HG03095 (cell line): ENCODE measurements around the gene COL15A1.

Experiments
- ATAC-seq: cut with Tn5 transposase; IDR thresholded peaks from one replicate; pipeline ENCODE4 v1.9.1; 2021; ENCODE audit warnings: moderate library complexity; ENCODE audit not compliant: unreplicated experiment

Gene COL15A1

DNA sequence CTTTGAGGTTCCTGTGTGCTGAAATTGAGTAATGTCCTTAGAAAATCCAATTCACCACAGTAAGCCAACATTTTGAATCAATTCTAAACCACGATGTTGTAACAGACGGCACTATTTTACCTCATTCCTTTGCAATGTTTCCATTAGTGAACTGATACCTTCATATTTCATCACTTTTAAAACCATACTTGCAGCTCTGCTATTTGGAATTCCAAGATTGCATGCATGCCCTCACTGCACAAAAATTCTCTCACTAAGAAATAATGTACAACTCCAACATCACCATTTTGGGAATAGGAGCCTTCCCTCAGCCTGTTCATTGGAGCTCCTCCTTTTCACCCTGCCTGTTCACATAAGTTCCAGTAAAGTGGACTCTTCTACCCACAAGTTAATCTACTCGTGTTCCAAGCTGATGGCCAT is 86.4 kb downstream of the COL15A1 start:
- no peak for ATAC-seq

DNA sequence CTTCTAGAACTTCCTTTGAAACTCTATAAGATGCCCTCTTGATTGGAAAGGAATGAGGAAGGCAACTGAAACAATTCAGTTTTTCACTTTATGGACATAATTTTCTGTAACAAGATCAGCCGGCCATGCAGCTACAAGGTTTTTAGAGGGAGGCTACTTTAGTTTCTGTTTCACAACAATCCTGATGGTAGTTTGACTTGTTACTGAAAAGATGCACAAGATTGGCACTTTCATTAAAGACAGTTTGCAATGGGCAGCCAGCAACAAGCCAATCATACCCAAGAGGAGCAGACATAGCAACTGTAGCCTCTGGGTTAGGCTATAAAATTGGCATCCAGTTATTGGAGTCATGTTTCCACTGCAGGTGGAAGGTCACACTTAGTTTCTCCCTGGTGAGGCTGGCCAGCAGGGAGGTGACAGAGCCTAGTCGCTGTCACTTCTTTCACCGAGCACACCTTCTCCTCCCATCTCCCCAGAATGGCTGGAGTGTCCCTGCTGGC is 87.0 kb downstream of the COL15A1 start:
- no peak for ATAC-seq

DNA sequence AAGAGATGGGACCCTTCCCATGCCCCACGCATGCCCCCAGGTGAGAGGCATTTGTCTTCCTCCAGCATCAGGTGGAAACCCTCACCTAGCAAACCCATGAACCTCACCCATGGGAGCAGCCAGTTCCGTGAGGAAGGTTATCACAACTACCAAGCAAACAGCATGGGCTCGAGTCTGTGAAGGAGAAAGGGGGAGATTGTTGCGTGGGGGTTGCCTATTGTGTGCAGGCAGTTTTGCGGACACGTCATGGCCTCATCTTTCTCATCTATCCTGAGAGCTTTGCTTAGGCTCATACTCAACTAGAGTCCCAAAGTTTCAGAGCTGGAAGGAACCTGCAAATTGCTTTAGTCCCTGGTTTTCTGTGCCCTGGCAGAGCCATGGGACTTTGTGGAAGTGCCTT is 87.6 kb downstream of the COL15A1 start:
- ATAC-seq, result no peak

DNA sequence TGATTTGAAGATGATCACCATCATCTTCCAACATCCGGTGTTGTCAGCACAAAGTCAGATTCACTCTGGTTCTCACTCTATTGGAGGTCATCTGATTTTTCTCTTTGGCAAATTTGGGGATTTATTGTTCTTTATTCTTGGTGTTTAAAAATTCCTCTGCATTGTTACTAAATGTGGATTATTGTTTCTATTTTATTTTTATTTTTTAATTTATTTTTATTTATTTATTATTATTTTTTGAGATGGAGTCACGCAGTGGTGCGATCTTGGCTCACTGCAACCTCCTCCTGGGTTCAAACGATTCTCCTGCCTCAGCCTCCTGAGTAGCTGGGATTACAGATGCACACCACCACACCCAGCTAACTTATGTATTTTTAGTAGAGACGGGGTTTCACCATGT is 88.3 kb downstream of the COL15A1 start:
- ATAC-seq, result no peak

DNA sequence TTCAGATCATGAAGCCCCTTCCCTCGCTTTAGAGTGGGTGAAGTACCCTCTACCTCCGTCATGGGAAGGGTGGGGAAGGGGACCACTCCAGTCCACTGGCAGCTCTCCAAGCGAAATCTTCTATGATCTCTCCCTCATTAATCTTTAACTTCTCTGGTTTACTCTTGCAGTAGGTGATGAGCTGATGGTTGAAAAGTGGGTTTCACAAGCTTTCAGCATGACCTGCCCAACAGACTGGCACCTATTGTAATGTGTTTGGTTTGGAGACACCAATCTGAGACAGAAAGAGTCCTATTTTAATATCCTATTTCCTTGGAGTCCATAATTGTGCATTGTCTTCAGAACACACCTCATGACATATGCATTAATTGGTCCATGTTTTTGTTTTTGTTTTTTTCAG is 90.4 kb downstream of the COL15A1 start:
- no peak for ATAC-seq

DNA sequence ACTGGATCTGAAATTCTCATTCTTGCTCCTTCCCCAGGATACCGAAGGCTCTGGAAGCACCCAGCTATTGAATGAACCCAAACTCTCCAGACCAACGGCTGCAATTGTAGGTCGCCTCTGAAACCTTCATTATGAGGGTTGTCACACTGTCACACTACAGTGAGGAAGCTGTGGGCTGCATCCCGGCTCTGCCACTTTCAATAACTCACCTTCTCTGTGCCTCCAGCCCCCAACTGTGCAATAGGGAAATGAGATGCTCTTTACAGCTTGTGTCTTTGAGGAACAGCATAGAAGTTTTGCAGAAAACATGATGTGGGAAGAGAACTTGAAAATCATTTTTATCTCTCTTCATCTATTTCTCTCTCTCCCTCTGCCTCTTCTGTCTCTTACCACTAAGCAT is 91.6 kb downstream of the COL15A1 start:
- no peak for ATAC-seq

DNA sequence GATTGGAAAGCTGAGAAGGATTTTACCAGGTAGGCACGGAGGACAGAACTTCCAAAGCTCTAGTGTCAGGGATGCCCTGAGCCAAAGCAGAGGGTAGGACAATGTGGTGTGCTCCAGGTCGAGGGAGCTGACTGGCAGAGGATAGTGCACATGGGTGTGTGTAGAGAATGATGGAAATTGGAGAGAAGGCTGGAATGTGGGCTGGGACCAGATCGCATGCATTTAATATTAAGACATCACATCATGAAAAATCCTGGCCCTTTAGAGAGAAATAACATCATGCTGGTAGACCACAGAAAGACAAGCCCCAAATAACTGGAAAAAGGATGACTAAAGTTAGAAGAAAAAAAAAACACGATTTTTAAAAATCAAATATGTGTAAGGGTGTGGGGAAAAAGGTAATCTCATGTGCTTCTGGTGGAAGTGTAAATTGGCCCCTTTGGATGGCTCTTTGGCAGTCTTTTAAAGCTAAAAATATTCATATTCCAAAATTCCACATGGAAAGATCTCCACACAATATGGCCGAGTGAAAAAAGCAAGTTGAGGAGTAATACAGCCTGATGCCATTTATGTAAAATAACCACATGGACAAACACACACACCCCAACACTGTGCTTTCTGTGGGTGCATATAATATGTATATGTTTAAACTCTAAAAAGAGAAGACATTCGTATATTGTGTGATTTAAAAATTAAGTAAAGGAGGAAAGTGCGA is 94.2 kb downstream of the COL15A1 start:
- no peak for ATAC-seq

DNA sequence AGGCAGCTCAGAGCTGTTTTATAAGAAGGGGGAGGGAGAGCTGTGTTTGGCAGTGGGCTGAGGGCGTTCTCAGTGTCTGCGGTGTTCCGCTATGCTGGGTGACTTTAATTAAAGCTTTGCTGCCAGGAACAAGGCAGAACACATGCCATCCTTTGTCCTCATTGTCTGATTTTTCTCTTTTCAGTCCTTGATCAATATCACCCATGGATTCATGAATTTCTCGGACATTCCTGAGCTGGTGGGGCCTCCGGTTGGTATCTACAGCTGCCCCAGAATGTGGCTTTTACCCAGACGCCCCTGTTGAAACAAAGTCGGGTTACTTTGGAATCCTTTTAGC is 94.7 kb downstream of the COL15A1 start:
- ATAC-seq, result no peak

DNA sequence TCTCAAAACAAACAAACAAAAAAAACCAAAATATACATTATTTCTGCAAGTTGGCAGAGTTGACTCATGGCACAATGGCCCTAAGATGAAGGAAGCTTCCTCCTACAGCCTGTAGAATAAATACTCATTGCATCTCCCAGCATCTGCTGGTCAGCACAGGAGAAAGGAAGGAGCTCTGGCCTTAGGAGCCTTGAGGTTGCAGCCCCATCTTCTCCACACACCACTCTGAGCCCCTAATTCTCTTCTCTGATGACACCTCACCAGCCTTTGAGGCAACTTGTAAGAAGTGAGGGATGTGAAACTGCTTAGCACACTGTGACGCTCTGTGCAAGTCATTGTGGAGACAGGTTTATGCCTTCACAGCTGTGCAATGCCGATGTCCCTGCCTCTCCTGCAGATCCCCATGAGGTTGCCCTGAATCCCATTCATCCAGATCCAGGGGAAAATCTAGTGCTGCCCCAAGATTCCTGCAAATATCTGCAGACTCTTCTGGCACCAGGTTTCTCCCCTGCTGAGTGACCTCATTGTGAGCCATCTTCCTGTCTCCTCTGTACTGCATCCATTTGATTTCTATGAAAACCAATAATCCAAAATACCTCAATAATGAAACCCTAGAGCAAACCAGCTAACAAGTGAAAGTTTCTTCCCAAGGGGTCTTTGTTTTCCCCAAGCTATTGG is 95.9 kb downstream of the COL15A1 start:
- ATAC-seq, result no peak

DNA sequence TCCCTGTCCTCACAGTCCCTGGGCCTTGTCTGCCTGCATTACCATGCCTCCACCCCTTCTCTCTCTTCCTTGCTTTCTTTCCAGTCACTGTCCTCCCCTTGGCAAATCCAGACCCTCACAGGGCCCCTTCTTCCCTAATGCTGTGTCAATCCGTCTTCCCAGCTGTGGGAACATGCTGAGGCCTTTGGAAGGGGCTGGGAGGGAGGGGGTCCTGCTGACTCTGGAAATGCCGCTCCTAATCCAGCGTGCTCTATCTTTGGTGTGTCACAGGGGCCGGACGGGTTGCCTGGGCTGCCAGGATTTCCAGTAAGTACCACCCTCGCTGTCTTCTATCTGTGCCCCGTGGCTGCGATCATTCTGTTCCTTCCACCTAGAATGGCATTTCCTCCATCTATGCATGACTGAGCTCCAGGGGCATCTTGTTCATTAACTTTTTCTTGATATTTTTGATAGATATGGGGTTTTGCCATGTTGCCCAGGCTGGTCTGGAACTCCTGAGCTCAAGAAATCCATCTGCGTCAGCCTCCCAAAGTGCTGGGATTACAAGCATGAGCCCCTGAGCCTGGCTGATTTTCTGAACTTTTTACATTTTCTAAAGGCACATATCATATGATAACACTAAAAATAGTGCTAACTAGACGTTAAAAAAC is 96.7 kb downstream of the COL15A1 start:
- ATAC-seq, result no peak

DNA sequence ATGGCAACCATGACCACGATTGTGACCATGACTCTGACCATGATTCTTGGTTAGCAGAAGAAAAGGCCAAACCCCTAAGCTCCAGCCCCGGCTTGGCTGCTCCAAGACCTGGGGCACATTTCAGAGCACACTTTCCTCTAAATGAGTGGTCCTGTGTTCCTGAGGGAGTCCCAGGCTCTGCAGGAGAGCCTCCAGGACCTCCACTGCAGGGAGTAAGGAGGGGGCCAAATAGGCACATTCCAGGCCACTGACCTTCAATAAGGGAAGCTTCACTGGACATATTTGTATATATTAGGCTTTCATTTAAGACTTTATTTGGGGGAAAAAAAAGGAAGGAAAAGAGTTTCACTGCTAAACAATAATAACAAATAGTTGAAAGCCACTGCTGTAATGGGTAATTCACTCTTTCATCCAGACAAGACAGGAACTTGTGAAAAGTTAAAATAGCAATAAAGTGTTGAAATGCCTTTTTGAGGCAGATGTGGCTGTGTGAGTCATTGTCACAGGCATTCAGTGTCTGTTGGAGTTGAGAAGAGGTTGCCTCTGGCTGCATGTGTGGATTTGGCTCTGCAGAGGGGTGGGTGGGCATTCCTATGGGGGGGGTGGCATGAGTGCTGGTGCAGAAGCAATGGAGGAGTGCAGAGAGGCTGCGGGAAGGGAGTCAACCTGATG is 97.3 kb downstream of the COL15A1 start:
- ATAC-seq, result no peak

DNA sequence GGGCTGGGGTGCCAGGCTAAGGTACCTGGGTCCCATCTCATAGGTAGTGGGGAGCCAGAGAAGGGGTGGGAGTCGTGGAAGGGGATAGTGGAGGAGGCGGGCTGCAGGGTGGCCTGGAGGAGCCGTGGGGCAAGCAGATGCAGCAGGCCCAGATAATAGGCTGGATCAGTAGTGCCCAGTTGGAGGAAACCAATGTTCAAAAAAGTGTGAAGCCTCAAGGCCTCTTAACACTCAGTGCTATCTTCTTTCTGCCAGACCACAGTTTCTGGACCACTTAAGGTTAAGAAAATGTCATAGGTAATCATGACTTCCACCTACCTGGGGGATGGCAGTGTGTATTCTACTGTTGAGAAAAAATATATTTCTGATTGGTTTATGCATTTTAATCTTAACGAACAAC is 97.9 kb downstream of the COL15A1 start:
- ATAC-seq, result no peak

DNA sequence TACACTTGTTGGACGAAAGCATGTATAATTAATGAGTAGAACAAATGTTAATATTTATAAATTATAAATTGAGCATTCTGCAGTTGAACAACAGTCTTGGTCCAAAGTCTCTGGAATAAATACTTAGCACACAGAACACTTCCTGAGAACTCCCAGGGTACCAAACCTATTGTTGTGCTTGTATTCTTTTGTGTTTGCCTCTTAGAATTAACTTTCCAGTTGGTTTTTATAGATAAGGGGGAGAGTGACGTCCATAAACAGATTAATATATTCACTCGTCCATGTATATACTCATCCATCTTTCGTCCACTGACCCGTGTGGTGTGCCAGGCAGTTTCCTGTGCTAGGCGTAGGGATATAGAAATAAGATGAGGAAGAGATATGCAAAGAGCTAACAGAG is 98.9 kb downstream of the COL15A1 start:
- ATAC-seq, result no peak

DNA sequence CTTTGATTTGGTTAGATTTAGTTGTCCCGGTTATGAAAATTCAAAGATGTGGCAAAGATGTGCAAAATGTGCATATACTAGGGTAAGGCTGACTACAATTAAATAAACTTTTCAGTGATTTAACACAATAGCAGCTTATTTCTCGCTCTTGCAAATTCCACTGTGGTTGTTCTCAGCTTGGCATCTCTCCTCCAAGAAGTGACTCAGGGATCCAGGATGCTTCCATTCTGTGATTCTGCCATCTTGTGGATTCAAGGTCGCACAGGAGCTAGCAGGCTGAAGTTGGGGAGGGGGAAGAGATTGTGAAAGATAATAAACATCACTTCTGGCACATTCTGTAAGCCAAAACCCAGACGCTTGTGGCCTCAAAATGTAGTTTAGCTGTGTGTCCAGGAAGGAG is 101.1 kb downstream of the COL15A1 start:
- ATAC-seq, result no peak

DNA sequence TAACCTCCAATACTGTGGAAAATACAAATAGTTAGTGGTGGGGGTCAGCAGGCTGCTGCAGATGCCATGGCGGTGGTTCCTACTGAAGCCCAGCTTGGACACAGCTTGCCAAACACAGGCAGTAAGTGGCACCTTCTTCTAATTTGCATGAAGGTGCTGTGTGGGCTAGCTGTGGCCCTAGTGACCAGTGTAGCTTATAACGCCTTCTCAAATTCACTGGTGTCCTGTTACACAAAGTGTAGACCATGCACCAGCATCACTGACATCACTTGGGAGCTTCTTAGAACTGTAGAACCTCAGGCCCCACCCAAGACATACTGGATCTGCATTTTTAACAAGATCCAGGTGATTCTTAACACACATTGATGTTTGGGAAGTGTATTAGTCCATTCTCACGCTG is 102.4 kb downstream of the COL15A1 start:
- no peak for ATAC-seq

DNA sequence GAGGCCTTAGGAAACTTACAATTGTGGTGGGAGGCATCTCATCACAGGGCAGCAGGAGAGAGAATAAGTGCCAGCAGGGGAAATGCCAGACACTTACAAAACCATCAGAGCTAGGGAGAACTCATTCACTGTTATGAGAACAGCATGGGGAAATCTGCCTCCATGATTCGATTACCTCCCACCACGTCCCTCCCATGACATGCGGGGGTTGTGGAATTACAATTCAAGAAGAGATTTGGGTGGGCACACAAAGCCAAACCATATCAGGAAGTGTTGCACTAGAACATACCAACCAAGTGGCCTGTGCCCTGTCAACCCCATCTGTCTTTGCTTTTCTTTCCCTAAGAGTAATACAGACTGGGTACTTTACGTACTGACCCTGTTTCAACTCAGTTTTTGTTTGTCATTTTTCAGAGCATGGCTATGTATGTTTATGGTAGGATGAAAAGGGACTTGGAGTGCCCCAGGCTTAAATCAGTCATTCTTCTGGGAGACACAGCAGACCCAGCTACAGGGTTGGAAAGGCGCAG is 102.9 kb downstream of the COL15A1 start:
- no peak for ATAC-seq

DNA sequence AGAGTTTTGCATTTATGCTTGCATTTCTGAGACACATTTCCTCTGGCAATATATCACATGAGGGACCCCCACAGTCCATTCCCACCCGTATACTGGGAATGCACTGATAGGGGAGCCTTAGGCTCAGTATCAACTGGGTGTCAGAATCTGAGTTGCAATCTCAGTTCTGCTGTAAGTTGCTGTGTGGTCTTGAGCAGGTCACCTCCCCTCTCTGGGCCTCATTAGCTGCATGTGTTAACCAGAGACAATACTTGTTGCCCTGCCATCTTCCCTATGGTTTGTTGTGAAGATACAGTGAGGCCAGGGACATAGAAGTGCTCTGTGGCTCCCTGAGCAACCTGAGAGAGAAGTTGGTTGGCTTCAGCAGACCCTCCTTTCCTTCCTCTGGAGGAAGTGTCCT is 105.5 kb downstream of the COL15A1 start:
- ATAC-seq, result no peak

DNA sequence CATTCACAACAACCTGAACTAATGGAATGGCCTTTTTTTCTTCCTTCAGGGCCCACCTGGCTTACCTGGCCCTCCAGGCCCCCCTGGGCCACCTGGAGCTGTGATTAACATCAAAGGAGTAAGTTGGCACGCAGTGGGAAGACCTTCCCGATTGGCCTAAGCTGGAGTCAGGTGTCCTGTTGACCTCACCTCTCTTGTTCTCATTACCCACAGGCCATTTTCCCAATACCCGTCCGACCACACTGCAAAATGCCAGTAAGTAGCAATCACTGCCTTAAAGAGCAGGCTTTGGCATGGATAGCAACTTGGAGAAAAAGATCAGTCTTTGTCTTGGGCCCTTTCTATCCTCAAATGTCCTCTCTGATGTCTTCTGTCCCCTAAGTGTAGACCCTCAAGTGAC is 105.9 kb downstream of the COL15A1 start:
- ATAC-seq, result no peak

DNA sequence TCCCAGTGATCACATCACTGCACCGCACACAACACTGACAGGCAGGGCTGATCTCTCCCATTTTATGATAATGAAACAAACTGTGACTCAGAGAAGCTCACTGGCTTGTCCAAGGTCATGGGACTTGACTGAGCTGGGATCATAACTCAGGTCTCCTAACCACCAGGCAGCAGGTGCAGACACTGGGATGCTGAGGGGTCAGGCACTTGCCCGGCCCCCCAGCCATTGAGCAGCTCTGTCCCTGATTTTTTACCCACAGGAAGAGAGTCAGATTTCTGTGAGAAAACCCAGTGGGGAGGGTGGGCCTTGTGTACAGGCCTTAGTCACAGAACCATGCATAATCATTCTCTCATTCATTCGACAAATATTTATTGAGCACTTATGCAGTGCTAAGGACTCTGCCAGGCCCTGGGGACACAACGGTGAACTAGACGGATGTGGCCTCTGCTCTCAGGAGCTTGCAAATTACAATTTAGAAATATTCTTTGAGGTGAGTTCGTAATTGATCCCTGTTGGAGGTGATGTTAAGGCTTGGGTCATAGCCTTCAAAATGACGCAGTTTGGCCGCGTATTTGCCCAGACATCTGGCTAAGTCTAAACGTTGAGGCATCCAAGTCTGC is 106.7 kb downstream of the COL15A1 start:
- ATAC-seq, result no peak

DNA sequence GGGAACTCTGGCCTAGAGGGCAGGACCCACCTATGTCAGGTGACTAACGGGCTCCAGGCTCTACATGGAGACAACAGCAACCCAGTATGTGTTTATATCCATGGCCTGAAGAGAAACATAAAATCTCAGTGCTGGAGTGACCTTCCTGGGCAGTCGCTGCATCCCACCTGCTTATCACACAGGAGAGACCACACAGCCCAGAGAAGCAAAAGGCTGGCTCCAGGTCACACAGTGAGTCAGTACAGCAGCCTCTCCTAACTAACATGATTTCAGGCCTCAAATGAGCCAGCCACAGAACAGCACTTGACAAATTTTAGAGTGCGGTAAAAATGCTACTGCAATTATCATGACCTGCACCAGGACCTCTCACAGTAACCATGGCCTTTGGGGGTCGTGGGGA is 107.2 kb downstream of the COL15A1 start:
- no peak for ATAC-seq

DNA sequence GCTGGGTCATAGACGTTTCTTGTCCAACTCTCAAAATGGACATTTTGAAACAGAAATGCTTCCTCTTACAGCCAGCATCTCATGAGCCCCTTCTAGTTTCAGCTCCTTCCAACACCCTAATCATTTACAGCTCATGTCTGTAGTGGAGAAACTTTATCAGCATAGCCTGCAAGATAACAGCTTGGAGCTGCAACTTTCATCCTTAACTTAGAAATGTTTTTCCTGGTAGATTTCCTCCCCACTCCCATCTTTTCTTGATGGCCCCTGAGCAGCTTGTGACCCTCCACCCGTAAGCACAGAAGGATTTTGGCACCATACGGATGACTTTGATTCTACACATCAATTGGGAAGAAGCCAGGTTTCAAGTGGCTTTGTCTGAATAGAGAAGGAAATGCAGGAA is 107.7 kb downstream of the COL15A1 start:
- no peak for ATAC-seq
